ENCODE results near the gene COL4A2. TPM values are rescaled to one million over a fixed set of nuclear protein-coding genes. Genes with fewer than 3 reads are reported as not detected.

COL4A2 gene
- polyA plus RNA-seq, 2 of the 4 experiments (the other 2 are of a cell fraction), result 46.9 to 119 TPM

GRCh38 chr13:110503979-110504499 lies 197.0 kb downstream of the COL4A2 start:
- no peak for TF ChIP-seq USF2 (IDR thresholded peaks at IDR 0.05)
- TF ChIP-seq KDM1A (IDR thresholded peaks at IDR 0.05; ENCODE audit: low read depth), result no peak
- no peak for TF ChIP-seq CTCF (IDR thresholded peaks at IDR 0.05)
- no peak for TF ChIP-seq HES2 (IDR thresholded peaks at IDR 0.05)
- TF ChIP-seq REST (IDR thresholded peaks at IDR 0.05), result no peak
- no peak for TF ChIP-seq PHF8 (IDR thresholded peaks at IDR 0.05; ENCODE audit: borderline replicate concordance, low read depth)
- no peak for TF ChIP-seq POLR2AphosphoS2 (conservative IDR thresholded peaks at IDR 0.05; ENCODE audit: low read length)
- TF ChIP-seq CEBPB (IDR thresholded peaks at IDR 0.05), result no peak
- TF ChIP-seq CHD2 (IDR thresholded peaks at IDR 0.05; ENCODE audit: low read length, partially characterized antibody), result no peak
- TF ChIP-seq GATA3 (IDR thresholded peaks at IDR 0.05; ENCODE audit: borderline replicate concordance), result no peak
- no peak for TF ChIP-seq HMGXB4 (CRISPR knock-in tag; IDR thresholded peaks at IDR 0.05; ENCODE audit: borderline replicate concordance)
- no peak for TF ChIP-seq EHF (CRISPR knock-in tag; IDR thresholded peaks at IDR 0.05)
- no peak for TF ChIP-seq MAX (IDR thresholded peaks at IDR 0.05)
- no peaks in the 10 kb centered on the region for H3K9me3 ChIP-seq
- ChIA-PET POLR2A (no interaction called here), CTCF (no interaction called here)
- DNase-seq (ENCODE audit: low read depth in 1 of 2, low spot score in 1 of 2), result no peak
- WGBS (ENCODE audit: missing lambda C conversion rate), result 91% methylated on average over 13 of the region's 18 CpGs
- FAIRE-seq, result no peak
- peak overlapping the region in 1 of 2 experiments; percentile 48; a peak in 1 of 6 replicates for H3K27ac ChIP-seq
- H3K4me1 ChIP-seq, result peaks cover 16% of the 10 kb centered on the region
- no peak overlapping the region for H3K4me3 ChIP-seq
- no peak for ATAC-seq
- no peak overlapping the region for H3K4me2 ChIP-seq

- H3K4me2 ChIP-seq, result no peak overlapping the region
- ChIA-PET CTCF (no interaction called here), POLR2A (no interaction called here)
- ATAC-seq (no peak), FAIRE-seq (no peak), DNase-seq (ENCODE audit: low read depth in 1 of 2, low spot score in 1 of 2) (no peak)
- H3K27ac ChIP-seq, result no peak overlapping the region
- WGBS (ENCODE audit: missing lambda C conversion rate), result 95% methylated on average over 6 of the region's 10 CpGs
- H3K4me1 ChIP-seq, result peaks cover 16% of the 10 kb centered on the region
- H3K9me3 ChIP-seq, result no peaks in the 10 kb centered on the region
- no peak overlapping the region for H3K4me3 ChIP-seq
- no peak for TF ChIP-seq ATOH8 (CRISPR knock-in tag; IDR thresholded peaks at IDR 0.05; ENCODE audit: low read depth)
- no peak for TF ChIP-seq KDM5A (IDR thresholded peaks at IDR 0.05)
- TF ChIP-seq RARB (CRISPR knock-in tag; IDR thresholded peaks at IDR 0.05), result no peak
- TF ChIP-seq EHF (CRISPR knock-in tag; IDR thresholded peaks at IDR 0.05), result no peak
- no peak for TF ChIP-seq CEBPB (IDR thresholded peaks at IDR 0.05)
- TF ChIP-seq USF2 (IDR thresholded peaks at IDR 0.05), result no peak
- TF ChIP-seq CBX8 (IDR thresholded peaks at IDR 0.05), result no peak
- no peak for TF ChIP-seq CHD4 (IDR thresholded peaks at IDR 0.05; ENCODE audit: borderline replicate concordance)
- no peak for TF ChIP-seq NFE2L2 (conservative IDR thresholded peaks at IDR 0.05; ENCODE audit: low read length)
- no peak for TF ChIP-seq MAX (IDR thresholded peaks at IDR 0.05)
- TF ChIP-seq FOXS1 (CRISPR knock-in tag; IDR thresholded peaks at IDR 0.05), result no peak
- TF ChIP-seq PBX3 (IDR thresholded peaks at IDR 0.05), result no peak
- no peak for TF ChIP-seq MAZ (IDR thresholded peaks at IDR 0.05; ENCODE audit: borderline replicate concordance, low read depth, low read length)
- TF ChIP-seq E2F6 (IDR thresholded peaks at IDR 0.05; ENCODE audit: borderline replicate concordance, low read depth), result no peak
- no peak for TF ChIP-seq BHLHE40 (IDR thresholded peaks at IDR 0.05; ENCODE audit: low read depth, low read length)
Observed at GRCh38 chr13:110505594-110505993, 198.5 kb downstream of the COL4A2 start.
